NCI-H2171 treated with DMSO at 0.1 percent for 48 hours (cell line): Measurements from ENCODE around the gene RPL13A.

Experiments
- DNase-seq: peaks from one replicate; lab custom pipeline; 2025; lab: John Stamatoyannopoulos, UW

The RPL13A gene

DNA sequence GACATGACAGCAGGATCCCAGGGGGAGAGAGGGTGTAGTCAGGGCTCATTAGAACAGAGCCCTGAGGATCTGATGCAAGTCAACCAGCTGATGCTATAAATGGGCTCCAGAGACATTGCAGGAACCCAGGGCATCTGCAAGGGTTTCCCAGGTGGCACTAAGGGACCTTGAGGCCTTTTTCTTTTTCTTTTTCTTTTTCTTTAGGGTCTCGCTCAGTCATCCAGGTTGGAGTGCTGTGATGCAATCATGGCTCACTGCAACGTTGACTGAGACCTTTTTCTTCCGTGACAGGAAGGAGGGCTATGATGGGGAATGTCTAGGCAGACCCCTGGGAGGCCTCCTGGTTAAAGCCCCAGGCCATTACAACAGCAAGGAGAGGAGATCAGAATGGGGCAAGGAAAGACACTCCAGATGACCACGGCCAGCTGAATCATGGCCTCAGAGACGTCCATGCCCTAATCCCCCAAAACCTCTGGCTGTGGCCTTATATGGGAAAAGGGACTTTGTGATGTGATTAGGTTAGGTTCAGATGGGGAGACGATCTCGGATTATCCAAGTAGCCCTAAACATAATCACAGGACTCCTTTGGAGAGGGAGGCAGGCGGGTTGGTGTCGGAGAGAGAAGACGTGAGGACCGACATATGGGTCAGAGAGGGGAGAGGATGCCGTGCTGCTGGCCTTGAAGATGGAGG lies 20.5 kb downstream of the RPL13A start:
- DNase-seq: peak; percentile 13

DNA sequence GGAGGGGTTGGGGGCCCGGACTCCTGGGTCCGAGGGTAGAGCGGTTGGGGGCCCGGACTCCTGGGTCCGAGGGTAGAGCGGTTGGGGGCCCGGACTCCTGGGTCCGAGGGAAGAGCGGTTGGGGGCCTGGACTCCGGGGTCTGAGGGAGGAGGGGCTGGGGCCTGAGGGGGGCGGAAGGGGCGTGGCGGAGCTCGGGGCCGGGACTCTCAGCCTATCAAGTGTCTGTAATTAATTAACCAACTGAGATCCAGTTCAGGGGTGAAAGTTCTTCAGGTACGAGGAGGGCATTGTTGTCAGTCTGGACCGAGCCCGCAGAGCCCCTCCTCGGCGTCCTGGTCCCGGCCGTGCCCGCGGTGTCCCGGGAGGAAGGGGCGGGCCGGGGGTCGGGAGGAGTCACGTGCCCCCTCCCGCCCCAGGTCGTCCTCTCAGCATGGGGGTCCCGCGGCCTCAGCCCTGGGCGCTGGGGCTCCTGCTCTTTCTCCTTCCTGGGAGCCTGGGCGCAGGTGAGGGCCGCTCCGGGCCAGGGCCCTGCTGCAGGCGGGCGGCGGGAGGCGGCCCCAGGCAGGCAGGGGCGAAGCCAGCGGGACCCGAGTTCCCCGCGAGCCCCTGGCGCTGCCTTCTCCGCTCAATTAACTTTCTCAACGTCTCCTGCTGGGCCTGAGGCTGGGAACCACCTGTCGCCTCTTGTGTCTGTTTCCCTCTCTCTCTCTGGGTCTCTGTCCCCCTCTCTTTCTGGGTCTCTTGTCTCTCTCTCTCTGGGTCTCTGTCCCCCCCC lies 25.8 kb downstream of the RPL13A start:
- peak; percentile 82 for DNase-seq

DNA sequence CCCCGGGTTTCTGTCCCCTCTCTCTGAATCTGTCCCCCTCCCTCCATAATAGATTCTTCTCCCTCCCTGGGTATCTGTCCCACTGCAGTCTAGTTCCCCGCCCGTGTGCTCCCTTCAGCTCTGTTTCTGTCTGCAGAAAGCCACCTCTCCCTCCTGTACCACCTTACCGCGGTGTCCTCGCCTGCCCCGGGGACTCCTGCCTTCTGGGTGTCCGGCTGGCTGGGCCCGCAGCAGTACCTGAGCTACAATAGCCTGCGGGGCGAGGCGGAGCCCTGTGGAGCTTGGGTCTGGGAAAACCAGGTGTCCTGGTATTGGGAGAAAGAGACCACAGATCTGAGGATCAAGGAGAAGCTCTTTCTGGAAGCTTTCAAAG lies 26.3 kb downstream of the RPL13A start:
- peak; percentile 81 for DNase-seq

- peak; percentile 43 for DNase-seq
These were observed 26.7 kb downstream of the RPL13A start for GRCh38 chr19:49514151-49514550.

DNA sequence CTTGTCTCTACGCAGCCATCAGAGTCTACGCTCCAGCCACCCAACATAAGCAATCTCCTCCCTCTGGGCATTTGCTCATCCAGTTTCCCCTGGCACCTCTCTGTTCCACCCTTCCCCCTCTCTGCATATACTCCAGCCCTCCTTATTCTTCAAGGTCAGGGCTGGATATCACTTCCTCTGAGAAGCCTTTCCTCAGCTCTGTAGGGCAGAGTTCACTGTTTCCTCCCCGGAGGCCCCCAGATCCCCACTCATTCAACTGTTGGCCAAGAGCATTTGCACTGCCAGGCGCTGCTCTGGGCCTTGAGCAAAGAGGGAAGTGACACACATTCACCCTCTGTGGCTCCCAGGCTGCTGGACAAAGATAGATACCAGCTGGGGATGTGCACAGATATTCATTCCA lies 28.4 kb downstream of the RPL13A start:
- DNase-seq: no peak

GRCh38 chr19:49518033-49518432 lies 30.6 kb downstream of the RPL13A start:
- DNase-seq: no peak

GRCh38 chr19:49520705-49521319 lies 33.4 kb downstream of the RPL13A start:
- DNase-seq: no peak

DNA sequence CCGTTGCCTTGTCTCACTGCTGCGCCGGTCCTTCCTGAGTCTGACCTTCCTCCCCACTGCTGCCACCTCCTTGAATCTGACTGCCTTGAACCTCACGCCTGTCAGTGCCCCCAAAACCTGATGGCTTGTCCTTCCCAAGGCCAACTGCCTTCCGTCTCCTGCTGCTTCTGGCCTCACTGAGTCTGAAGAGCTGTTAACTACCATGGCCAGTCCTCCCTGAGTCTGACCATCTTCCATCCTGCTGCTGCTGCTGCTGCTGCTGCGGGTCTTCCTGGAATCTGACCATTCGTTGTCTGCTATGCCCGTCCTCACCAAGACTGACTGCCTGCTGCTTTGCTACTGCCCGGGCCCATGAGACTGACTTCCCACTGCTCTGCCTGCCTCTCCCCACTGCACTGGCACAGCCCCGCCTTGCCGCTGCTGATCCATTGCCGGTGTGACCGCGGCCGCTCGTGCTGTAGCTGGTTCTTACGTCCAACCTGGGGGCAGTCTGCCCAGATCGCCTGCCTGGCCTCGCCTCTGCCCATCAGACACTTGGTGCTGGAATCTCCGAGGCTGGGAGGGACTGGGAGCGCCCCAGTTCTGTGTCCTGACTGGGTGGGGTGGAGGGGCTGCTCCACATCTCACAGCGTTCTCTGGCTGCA lies 37.5 kb downstream of the RPL13A start:
- no peak for DNase-seq

DNA sequence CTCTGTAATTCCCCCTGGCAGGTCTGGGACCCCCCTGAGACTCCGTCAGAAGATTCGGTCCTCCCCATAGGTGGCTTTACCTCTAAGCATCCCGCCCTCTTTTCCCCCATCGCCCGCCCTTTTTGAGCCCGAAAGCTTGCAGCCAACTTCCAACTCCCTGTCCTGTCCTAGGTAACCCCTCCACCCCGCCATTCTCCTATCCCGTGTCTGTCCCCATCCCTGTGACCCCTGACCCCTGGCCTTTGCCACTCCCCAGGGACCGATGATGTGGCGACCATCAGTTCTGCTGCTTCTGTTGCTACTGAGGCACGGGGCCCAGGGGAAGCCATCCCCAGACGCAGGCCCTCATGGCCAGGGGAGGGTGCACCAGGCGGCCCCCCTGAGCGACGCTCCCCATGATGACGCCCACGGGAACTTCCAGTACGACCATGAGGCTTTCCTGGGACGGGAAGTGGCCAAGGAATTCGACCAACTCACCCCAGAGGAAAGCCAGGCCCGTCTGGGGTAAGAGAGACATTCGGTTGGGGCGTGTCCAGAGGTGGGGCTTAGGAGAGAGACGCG lies 40.9 kb downstream of the RPL13A start:
- DNase-seq: no peak

DNA sequence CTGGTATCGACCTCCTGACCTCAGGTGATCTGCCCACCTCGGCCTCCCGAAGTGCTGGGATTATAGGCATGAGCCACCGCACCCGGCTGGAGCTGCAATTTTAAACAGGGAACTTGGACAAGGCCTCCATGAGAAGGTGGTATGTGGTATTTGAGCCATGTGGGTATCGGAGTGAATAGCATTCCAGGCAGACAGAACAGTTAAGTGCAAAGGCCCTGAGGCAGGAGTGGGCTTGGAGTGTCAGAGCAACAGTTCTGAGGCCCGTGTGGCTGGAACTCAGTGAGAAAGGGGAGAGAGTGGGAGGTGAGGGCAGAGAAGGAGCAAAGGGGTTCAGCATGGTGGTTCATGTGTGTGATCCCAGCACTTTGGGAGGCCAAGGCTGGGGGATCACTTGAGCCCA lies 43.3 kb downstream of the RPL13A start:
- DNase-seq: no peak

DNA sequence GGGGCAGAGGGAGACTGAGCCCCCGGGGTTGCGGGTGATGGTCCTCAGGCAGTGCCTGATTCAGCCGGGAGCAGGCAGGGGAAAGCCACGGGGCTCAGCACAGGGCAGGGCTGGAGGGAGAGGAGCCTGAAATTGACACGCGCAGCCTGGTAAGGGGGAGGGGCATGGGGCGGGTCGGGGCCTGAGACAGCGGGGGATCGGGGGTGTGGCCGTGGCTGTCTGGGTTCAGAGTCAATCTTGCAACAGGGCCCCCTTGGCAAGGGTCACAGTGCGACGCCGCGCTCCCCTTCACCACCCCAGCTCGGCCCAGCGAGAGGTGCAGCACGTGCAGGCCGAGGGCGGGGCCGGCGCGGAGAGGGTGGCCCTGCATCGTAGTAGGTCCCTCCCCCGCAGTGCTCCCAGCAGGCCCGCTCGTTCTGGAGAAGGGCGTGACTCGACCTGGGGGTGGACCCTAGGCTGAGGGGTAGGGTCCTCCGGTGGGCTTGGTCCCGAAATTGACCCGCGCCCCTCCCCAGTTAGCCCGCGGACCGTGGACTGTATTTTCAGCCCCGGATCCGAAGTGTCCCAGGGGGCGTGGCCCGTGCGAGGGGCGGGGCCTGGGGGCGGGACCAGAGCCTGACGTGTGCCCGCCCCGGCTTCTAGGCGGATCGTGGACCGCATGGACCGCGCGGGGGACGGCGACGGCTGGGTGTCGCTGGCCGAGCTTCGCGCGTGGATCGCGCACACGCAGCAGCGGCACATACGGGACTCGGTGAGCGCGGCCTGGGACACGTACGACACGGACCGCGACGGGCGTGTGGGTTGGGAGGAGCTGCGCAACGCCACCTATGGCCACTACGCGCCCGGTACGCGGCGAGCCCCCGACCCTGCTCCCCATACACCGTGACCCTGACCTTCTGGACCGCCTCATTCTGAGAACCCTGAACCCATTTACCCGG lies 46.4 kb downstream of the RPL13A start:
- DNase-seq: peak; percentile 62

DNA sequence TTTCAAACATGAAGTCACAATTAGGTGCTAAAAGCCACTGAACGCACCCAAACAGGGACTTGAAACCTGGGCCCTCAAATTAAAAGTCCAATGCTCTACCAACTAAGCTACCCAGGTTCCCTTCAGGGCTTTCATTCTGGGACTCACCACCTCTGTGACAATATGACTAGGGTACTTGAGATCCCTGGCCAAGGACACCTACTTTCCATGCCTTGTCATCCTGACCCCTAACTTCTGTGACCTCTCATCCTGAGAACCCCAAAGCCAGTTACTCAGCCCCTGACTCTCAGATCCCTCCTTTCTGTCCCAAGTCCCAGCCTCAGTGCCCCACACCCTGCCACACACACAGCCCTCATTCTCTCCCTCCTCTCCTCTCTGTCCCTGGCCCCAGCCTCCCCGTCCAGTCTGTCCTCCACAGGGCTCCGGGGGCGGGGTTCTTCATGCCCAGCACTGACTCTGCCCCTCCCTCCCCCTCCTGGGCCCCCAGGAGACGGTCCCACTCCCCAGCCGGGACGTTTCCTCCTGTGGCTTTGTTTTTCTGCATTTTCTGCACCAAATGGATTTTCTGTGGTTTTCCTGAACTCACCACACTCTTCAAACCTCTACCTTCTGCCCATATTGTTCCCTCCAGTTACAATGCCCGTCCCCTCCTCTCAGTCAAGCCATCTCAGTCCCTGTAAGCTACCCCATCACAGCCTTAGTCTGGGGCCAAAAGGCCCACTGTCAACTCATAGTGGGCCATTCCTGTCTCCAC lies 47.4 kb downstream of the RPL13A start:
- no peak for DNase-seq

DNA sequence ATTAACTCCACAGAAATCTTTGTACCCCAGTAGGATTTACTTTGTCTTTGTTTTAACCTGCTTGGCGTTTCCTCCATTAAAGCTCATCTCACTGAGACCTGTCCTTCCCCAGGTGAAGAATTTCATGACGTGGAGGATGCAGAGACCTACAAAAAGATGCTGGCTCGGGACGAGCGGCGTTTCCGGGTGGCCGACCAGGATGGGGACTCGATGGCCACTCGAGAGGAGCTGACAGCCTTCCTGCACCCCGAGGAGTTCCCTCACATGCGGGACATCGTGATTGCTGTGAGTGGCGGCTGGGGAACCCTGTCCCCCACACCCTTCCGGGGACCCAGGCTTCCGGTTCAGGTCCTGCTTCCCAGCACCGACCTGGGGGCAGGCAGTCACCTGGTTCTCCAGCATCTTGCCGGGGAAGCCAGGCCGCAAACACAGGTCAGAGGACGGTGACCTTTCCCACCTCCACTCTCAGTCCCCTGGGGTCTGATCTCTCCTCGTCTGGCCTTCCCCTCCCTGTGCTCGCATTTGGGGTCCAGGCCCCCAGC lies 49.6 kb downstream of the RPL13A start:
- no peak for DNase-seq

GRCh38 chr19:49538643-49539042 lies 51.2 kb downstream of the RPL13A start:
- no peak for DNase-seq

DNA sequence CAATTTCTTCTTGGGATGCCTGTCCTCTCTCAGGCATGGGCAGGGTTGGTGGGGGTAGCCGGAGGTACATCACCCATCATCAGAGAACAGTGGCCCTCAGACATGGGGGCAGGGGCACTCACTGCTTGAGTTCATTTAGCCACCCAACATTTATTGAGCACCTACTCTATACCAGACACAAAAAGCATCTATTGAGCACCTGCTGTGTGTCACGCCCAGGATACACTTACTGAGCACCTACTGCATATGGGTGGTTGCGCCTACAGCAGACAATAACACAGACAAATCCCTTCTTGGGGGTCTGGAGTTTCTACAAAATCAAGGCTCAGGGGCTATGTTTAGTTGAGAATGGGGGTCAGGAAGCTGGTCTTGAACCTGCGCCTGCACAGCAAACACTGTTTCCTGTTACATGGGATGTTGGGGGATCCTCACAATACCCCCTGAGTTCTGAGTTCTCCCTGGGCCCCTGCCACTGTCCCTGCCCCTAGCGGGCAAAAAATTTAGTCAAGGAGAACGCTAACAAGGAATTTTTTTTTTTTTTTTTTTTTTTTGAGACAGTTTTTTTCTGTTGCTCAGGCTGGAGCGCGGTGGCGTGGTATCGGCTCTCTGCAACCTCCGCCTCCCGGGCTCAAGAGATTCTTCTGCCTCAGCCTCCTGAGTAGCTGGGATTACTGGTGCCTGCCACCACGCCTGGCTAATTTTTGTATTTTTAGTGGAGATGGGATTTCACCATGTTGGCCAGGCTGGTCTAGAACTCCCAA lies 52.0 kb downstream of the RPL13A start:
- no peak for DNase-seq
